K562 (cell line): ENCODE data around the gene CCDC78. TPM values are rescaled to one million over a fixed set of nuclear protein-coding genes. Genes with fewer than 3 reads are reported as not detected.

Experiments
- ARNT ChIP-seq, 2 experiments: fragments of 450-650 bp; IDR thresholded peaks; 2 replicates each; pipeline ENCODE4 v1.6.1; 2016; ENCODE audit warnings: mild to moderate bottlenecking in 1 of 2
- ETS1 ChIP-seq: conservative IDR thresholded peaks from 2 replicates; pipeline ENCODE4 v1.6.1; 2011; ENCODE audit warnings: low read depth, mild to moderate bottlenecking, low read length; ENCODE audit not compliant: control insufficient read depth
- ETV5 ChIP-seq: sonication (generic); formaldehyde crosslinking; IDR thresholded peaks from 2 replicates; pipeline ENCODE4 v1.4.0; 2020; ENCODE audit warnings: low read depth, mild to moderate bottlenecking, missing genetic modification reagents
- FOXA1 ChIP-seq: fragments of 450-650 bp; IDR thresholded peaks from 2 replicates; pipeline ENCODE4 v1.6.1; 2016; ENCODE audit warnings: mild to moderate bottlenecking, borderline replicate concordance
- FOXP1 ChIP-seq: sonication (generic); formaldehyde crosslinking; IDR thresholded peaks from 2 replicates; pipeline ENCODE4 v1.8.0; 2022; ENCODE audit warnings: mild to moderate bottlenecking, missing genetic modification reagents
- MTA2 ChIP-seq: fragments of 450-650 bp; IDR thresholded peaks from 2 replicates; pipeline ENCODE4 v1.6.1; 2016; ENCODE audit warnings: low read depth
- PHF20 ChIP-seq: fragments of 450-650 bp; IDR thresholded peaks from 2 replicates; pipeline ENCODE4 v1.6.1; 2018; ENCODE audit not compliant: partially characterized antibody
- SAFB2 ChIP-seq: fragments of 200-400 bp; formaldehyde crosslinking; IDR thresholded peaks from 2 replicates; pipeline ENCODE4 v1.6.1; 2018; ENCODE audit warnings: borderline replicate concordance, low read length, low read depth, moderate library complexity; ENCODE audit not compliant: severe bottlenecking
- SNRNP70 ChIP-seq: fragments of 200-400 bp; formaldehyde crosslinking; optimal IDR thresholded peaks from 2 replicates; pipeline ENCODE3; 2017; ENCODE audit warnings: low read depth, low read length
- TRIM25 ChIP-seq: fragments of 450-650 bp; IDR thresholded peaks from 2 replicates; pipeline ENCODE4 v1.7.0; 2016; ENCODE audit warnings: borderline replicate concordance
- ZBTB7A ChIP-seq: IDR thresholded peaks from 2 replicates; pipeline ENCODE4 v1.6.1; 2011; ENCODE audit warnings: low read depth, mild to moderate bottlenecking, low read length, moderate library complexity, borderline replicate concordance; ENCODE audit not compliant: control insufficient read depth
- ZKSCAN8 ChIP-seq: fragments of 200-800 bp; sonication (Bioruptor generic); IDR thresholded peaks from 2 replicates; pipeline ENCODE4 v1.6.1; 2016; ENCODE audit warnings: missing genetic modification characterization, missing compliant biosample characterization
- ZNF57 ChIP-seq: fragments of 450-650 bp; formaldehyde crosslinking; IDR thresholded peaks from 2 replicates; pipeline ENCODE4 v1.4.0; 2020; ENCODE audit warnings: mild to moderate bottlenecking, moderate library complexity
- polyA plus RNA-seq, 8 experiments: library from polyadenylated mRNA; depleted of rRNA in 4 of 8; stranded (reverse) in 5 of 8; unstranded in 3 of 8; fragments of >200 nt; fragmentation: Nextera tagmentation in 2 of 8; fragmentation: Illumina TruSeq in 1 of 8; extraction: Ambion mirVana in 2 of 8; extraction: Trizol in 1 of 8; gene quantifications; 2 replicates each; pipeline versions ENCODE4 v1.2.1 to v1.2.3, GENCODE V29; 2011 to 2014; ENCODE audit warnings: inconsistent platforms in 1 of 8, missing spikeins in 1 of 8
- total RNA-seq, 7 experiments: library from RNA; depleted of rRNA in 6 of 7; stranded (reverse); fragments of >200 nt in 6 of 7; fragmentation: Illumina TruSeq in 2 of 7; extraction: Trizol in 2 of 7; gene quantifications; 2 replicates each; pipeline versions ENCODE4 v1.2.1 to v1.2.3, GENCODE V29; 2011 to 2021; ENCODE audit warnings: low replicate concordance in 1 of 7
- TF ChIP-seq, protein P1 (sequence below): sonication (generic); formaldehyde crosslinking; IDR thresholded peaks from 2 replicates; pipeline ENCODE4 v1.8.1; 2023; ENCODE audit warnings: mild to moderate bottlenecking, missing genetic modification reagents

The CCDC78 gene
- total and polyA plus RNA-seq, 9 of the 15 experiments (the other 6 are each of a cell fraction or from before 2014, with no cell fraction given): 0.24 to 17.7 (median 2.9) TPM

GRCh38 chr16:681746-682427 is 44.4 kb downstream of the CCDC78 start (continued):
- TF ChIP-seq ETS1 (peak; percentile 42; the same call in 1 of the 2 replicates), SNRNP70 (no peak), ARNT (IDR thresholded peaks at IDR 0.05) (no peak), ZBTB7A (no peak), ETV5 (no peak), SAFB2 (no peak), MTA2 (no peak), PHF20 (no peak), ZNF57 (no peak), FOXP1 (peak; percentile 42), FOXA1 (no peak), ZKSCAN8 (CRISPR knock-in tag) (no peak), TRIM25 (no peak)
- TF ChIP-seq, protein P1, sequence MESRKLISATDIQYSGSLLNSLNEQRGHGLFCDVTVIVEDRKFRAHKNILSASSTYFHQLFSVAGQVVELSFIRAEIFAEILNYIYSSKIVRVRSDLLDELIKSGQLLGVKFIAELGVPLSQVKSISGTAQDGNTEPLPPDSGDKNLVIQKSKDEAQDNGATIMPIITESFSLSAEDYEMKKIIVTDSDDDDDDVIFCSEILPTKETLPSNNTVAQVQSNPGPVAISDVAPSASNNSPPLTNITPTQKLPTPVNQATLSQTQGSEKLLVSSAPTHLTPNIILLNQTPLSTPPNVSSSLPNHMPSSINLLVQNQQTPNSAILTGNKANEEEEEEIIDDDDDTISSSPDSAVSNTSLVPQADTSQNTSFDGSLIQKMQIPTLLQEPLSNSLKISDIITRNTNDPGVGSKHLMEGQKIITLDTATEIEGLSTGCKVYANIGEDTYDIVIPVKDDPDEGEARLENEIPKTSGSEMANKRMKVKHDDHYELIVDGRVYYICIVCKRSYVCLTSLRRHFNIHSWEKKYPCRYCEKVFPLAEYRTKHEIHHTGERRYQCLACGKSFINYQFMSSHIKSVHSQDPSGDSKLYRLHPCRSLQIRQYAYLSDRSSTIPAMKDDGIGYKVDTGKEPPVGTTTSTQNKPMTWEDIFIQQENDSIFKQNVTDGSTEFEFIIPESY: peak; percentile 58
